T follicular helper cell (primary cell): ENCODE measurements around the gene EEF1B2.
"Not testable (repeated sequence)": the region's sequence is repeated elsewhere in the genome, so short reads cannot be mapped to it uniquely, and the experiment has no call there.

Experiments used
- DNase-seq: peaks from one replicate; pipeline ENCODE4 v3.0.0-alpha.2; 2020; ENCODE audit warnings: low read depth
- total RNA-seq, 2 experiments: gene quantifications; one replicate each; lab custom pipeline; 2026; lab: John Stamatoyannopoulos, UW

The EEF1B2 gene
- 581 to 782 reads per million in 2 experiments for total RNA-seq

- peak; percentile 95 for DNase-seq
Observed at GRCh38 chr2:206159346-206160124, at the start of gene EEF1B2, which contains the start of gene NDUFS1. Gene EEF1B2 (plus strand): TSS chr2:206159895. CDS start chr2:206159980, 85 bp downstream. Gene NDUFS1 (minus strand): TSS chr2:206159444. CDS start chr2:206153678, 5,766 bp downstream.

DNA sequence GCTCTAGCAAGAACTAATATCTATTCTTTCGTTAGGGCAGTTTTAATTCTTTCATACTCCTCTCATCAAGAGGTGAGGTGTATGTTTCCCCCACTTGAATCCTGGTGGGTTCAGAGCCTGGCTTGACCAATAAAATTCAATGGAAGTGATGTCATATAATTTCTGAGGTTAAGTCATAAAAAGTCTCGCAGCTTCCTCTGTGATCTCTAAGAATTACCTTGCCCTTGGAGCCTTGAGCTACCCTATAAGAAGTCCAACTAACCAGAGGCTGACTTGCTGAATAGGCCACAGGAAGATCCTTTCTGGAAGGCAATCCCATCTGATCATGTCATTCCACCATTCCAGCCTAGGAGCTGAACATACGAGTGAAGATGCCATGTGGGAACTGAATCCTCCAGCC lies 47.6 kb upstream of the EEF1B2 start:
- no peak for DNase-seq

DNA sequence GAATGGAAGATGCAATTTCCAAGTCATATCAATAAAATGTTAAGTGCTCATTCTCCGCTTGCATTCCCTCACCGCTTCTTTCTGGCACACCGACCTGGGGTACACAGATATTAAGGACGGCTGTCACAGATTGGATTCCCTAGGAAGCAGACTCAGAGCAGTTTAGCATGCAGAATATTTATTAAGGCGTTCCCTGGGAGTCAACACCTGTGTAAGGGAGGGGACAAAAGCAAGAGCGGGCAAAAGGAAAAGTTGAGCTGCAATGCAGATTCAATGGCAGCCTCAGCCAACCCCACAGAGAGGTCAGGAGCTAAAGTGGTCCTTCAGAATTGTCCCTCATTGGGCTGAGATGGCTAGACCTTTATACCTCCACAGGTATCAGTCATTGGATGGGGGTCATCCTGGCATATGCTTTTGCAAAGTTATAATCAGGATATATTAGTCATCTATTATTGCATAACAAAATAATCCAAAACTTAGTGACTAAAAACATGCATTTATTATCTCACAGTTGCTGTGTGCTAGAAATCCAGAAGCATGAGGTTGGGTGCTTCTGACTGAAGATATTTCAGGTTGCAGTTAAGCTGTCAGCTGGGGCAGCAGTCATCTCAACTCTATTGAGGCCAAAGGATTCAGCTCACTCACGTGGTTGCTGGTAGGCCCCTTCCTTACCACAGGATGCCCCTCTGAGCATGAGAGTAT lies 46.7 kb upstream of the EEF1B2 start:
- DNase-seq = no peak

DNA sequence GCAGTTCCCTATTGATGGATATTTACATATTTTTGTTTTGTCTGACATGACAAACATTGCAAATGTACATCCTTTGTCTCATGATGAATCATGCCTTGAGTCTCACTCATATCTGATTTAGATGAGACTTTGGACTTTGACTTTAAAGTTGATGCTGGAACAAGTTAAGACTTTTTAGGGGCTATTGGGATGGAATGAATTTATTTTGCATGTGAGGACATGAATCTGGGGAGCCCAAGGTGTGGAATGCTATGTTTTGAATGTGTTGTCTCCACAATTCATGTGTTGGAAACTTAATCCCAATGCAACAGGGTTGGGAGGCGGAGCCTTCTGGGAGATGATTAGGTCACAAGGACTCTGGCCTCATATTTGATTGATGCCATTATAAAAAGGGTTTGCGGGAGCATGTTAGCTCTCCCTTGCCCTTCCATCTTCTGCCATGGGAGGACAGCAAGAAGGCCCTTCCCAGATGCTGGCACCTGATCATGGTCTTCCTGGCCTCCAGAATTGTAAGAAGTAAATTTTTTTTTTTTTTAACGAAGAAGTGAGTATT lies 44.6 kb upstream of the EEF1B2 start:
- no peak for DNase-seq

GRCh38 chr2:206116278-206116677 lies 43.4 kb upstream of the EEF1B2 start:
- DNase-seq = no peak

- not testable (repeated sequence) for DNase-seq
Observed at GRCh38 chr2:206122569-206122968, 37.1 kb upstream of the EEF1B2 start.

- DNase-seq = no peak
Observed at GRCh38 chr2:206125901-206126300, 33.8 kb upstream of the EEF1B2 start.

DNA sequence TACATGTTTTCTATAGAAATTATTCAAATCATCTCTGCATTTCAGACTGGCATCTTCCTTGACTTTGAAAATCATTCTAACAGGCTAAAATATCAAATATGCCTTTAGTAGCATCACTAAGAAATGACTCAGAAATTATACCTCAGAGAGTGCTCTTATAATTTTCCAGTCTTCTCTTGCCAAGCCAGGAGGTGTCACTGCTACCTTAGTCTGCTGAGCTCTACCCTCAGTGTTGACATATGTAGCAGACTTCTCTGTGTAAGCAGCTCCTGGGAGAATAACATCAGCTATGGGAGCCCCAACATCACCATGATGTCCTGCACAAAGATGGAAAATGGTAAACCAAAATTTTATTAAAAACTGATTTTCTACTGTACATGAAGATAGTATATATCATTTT lies 32.0 kb upstream of the EEF1B2 start:
- no peak for DNase-seq

GRCh38 chr2:206143451-206143850 lies 16.2 kb upstream of the EEF1B2 start:
- no peak for DNase-seq

DNA sequence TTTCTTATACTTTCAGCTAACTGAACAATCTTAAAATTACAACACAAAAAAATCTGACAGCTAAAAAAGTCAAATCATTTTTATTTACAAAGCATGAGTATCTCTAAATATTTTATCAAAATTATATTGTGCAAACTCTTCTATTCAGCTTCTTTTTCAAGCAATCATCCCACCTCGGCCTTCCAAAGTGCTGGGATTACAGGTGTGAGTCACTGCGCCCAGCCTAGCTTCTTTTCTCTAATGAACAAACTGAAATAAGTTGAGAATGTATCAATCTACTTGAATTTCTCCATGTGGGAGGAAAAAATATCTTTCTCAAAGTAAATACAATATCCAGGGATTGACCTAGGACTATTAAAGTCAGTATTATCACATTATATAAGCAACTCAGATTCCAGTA lies 15.3 kb upstream of the EEF1B2 start:
- DNase-seq = no peak

GRCh38 chr2:206145665-206146064 lies 14.0 kb upstream of the EEF1B2 start:
- no peak for DNase-seq

- DNase-seq = no peak
Observed at GRCh38 chr2:206149330-206149729, 10.4 kb upstream of the EEF1B2 start.

DNA sequence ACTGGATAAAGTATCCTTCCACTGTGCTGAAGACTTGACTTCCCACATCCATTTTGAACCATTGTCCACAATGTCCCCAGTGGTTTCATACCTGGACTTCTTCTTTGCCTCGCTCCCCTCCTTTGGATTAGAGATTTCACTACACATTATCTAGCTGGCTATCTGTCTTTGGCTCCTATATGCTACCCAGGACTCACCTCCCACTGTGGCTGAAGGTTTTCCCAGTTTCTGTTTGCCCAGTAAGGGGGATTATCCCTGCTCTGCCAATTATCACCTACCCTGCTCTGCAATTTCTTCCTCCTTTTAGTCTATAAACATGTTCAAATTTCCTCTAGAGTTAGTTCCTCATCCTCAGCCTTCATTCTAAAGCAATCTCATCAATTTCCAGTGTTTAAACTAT lies 9.5 kb upstream of the EEF1B2 start:
- no peak for DNase-seq

DNA sequence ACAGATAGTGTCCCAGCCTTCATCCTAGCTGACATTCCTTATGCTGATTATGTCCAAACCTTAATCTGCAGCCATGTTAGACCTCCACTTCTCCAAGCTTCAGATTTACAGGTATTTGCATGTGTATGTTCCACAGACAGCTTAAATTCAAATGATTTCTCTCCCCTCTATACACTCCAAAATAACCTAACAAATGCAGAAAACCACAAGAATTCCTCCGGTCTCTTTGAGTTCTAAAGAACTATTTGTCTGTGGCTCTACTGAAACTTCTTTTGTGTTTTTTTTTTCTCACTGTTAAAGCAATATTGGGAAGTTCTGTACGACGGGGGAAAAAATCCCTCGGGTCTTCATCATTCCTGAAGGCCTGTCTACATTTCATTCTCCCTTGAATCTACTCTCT lies 9.1 kb upstream of the EEF1B2 start:
- no peak for DNase-seq

GRCh38 chr2:206154197-206154596 lies 5.5 kb upstream of the EEF1B2 start:
- DNase-seq = no peak

- not testable (repeated sequence) for DNase-seq
Observed at GRCh38 chr2:206157014-206157413, 2.7 kb upstream of the EEF1B2 start.

- DNase-seq = no peak
Observed at GRCh38 chr2:206158563-206159345, 941 bp upstream of the EEF1B2 start.

DNA sequence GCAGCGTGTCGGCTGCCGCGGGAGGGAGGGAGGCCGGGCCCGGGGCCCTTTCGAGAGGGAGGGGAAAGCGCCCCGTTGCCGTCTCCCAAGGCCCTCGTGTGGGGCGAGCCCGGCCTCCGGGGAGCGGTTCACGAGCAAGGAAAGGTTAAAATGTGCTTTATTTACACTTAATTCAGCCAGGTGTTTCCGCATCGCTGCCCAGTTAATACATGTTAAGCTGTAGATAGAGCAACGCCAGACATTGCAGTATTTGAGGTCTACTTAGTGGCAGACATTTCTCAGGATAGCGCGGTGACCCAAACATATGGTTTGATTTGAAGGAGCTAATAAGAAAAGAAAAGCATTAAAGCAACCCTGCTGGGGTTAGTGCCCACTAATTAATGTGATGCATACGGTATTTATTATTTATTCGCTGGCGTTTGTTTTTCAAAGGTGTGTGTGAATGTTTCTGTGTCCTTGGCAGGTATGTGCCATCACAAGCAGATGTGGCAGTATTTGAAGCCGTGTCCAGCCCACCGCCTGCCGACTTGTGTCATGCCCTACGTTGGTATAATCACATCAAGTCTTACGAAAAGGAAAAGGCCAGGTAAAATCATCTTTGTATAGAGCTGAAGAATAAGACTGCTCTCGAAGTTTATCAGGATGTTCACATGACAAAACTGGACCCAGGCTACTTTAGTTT lies 571 bp downstream of the EEF1B2 start:
- DNase-seq = no peak

- no peak for DNase-seq
Observed at GRCh38 chr2:206160807-206161179, 1.1 kb downstream of the EEF1B2 start.

- DNase-seq = not testable (repeated sequence)
Observed at GRCh38 chr2:206162401-206162800, 2.7 kb downstream of the EEF1B2 start.

- no peak for DNase-seq
Observed at GRCh38 chr2:206163251-206163880, 3.7 kb downstream of the EEF1B2 start.
